GM23338 (cell line): ENCODE measurements around the gene SGCB. TPM values are rescaled to one million over a fixed set of nuclear protein-coding genes. Genes with fewer than 3 reads are reported as not detected.

Source experiments
- ATAC-seq: fragments of 200-7000 bp; cut with Tn5 transposase; 3 replicates; pipeline ENCODE4 v1.9.1; 2020
- DNase-seq: peaks from one replicate; pipeline ENCODE4 v3.0.0-alpha.2; 2015; ENCODE audit warnings: low spot score
- H2AFZ ChIP-seq: fragments of 200-600 bp; sonication (generic); 2 replicates; pipeline ENCODE4 v1.8.0; 2016; ENCODE audit warnings: antibody characterized with exemption, mild to moderate bottlenecking, moderate library complexity
- H3F3A ChIP-seq: fragments of 200-600 bp; sonication (generic); replicated peaks from 2 replicates; pipeline ENCODE4 v1.8.0; 2017; ENCODE audit warnings: antibody characterized with exemption, mixed run types, low read depth
- H3K27ac ChIP-seq: fragments of 200-600 bp; sonication (generic); 2 replicates; pipeline ENCODE4 v1.6.1; 2016; ENCODE audit warnings: low read depth
- H3K27me3 ChIP-seq: fragments of 200-600 bp; sonication (generic); 2 replicates; pipeline ENCODE4 v1.8.0; 2016; ENCODE audit warnings: mild to moderate bottlenecking, mixed run types, moderate library complexity; ENCODE audit not compliant: insufficient read depth
- H3K36me3 ChIP-seq: fragments of 200-600 bp; sonication (generic); 2 replicates; pipeline ENCODE4 v1.8.0; 2016; ENCODE audit warnings: mild to moderate bottlenecking; ENCODE audit not compliant: insufficient read depth
- H3K4me1 ChIP-seq: fragments of 200-600 bp; sonication (generic); 2 replicates; pipeline ENCODE4 v1.8.0; 2016; ENCODE audit warnings: mild to moderate bottlenecking, moderate library complexity; ENCODE audit not compliant: insufficient read depth
- H3K4me2 ChIP-seq: fragments of 200-600 bp; sonication (generic); 2 replicates; pipeline ENCODE4 v1.7.1; 2017; ENCODE audit warnings: mixed run types
- H3K4me3 ChIP-seq: fragments of 200-600 bp; sonication (generic); 2 replicates; pipeline ENCODE4 v1.6.1; 2016; ENCODE audit warnings: mixed run types
- H3K79me2 ChIP-seq: fragments of 200-600 bp; sonication (generic); replicated peaks from 2 replicates; pipeline ENCODE4 v1.8.0; 2017; ENCODE audit warnings: mild to moderate bottlenecking; ENCODE audit not compliant: insufficient read depth
- H3K9me2 ChIP-seq: fragments of 200-600 bp; sonication (generic); 2 replicates; pipeline ENCODE4 v1.8.0; 2017; ENCODE audit not compliant: insufficient read depth
- H4K20me1 ChIP-seq: fragments of 200-600 bp; sonication (generic); replicated peaks from 2 replicates; pipeline ENCODE4 v1.8.0; 2017; ENCODE audit warnings: mild to moderate bottlenecking; ENCODE audit not compliant: insufficient read depth
- H3K27ac Mint-ChIP-seq: 2 replicates; pipeline ENCODE4 v1.8.0; 2020; ENCODE audit warnings: inconsistent platforms, mild to moderate bottlenecking, moderate library complexity, mixed read lengths
- H3K27me3 Mint-ChIP-seq: 3 replicates; pipeline ENCODE4 v1.8.0; 2022; ENCODE audit warnings: low read depth, mild to moderate bottlenecking, moderate library complexity, mixed read lengths, inconsistent platforms; ENCODE audit not compliant: insufficient read depth, poor library complexity
- H3K36me3 Mint-ChIP-seq: 3 replicates; pipeline ENCODE4 v1.8.0; 2021; ENCODE audit warnings: low read depth, mild to moderate bottlenecking, inconsistent platforms, moderate library complexity, mixed read lengths
- H3K4me1 Mint-ChIP-seq: 3 replicates; pipeline ENCODE4 v1.8.0; 2020; ENCODE audit warnings: mild to moderate bottlenecking, inconsistent platforms, mixed read lengths
- H3K4me3 Mint-ChIP-seq: 3 replicates; pipeline ENCODE4 v1.8.0; 2021; ENCODE audit warnings: moderate library complexity, mild to moderate bottlenecking, inconsistent platforms, mixed read lengths
- H3K9me3 Mint-ChIP-seq: 3 replicates; pipeline ENCODE4 v1.8.0; 2020; ENCODE audit warnings: moderate library complexity, mild to moderate bottlenecking, inconsistent platforms, mixed read lengths
- CREB1 ChIP-seq: fragments of 250-450 bp; sonication (Bioruptor Pico); IDR thresholded peaks from 2 replicates; pipeline ENCODE4 v1.5.0; 2020; ENCODE audit warnings: low read depth, mild to moderate bottlenecking, moderate library complexity
- EZH2 ChIP-seq: fragments of 200-600 bp; sonication (generic); IDR thresholded peaks from one replicate; pipeline ENCODE4 v1.8.0; 2017; ENCODE audit warnings: antibody characterized with exemption, mild to moderate bottlenecking, low read depth; ENCODE audit not compliant: unreplicated experiment
- EZH2phosphoT487 ChIP-seq: fragments of 200-600 bp; sonication (generic); IDR thresholded peaks from one replicate; pipeline ENCODE4 v1.8.1; 2018; ENCODE audit warnings: antibody characterized with exemption; ENCODE audit not compliant: unreplicated experiment
- JUNB ChIP-seq: IDR thresholded peaks from one replicate; pipeline ENCODE4 v1.6.1; 2016; ENCODE audit warnings: antibody characterized with exemption; ENCODE audit not compliant: unreplicated experiment
- NANOG ChIP-seq: IDR thresholded peaks from 2 replicates; pipeline ENCODE4 v1.6.1; 2016; ENCODE audit warnings: antibody characterized with exemption, borderline replicate concordance
- POLR2AphosphoS5 ChIP-seq: IDR thresholded peaks from 2 replicates; pipeline ENCODE4 v1.6.1; 2016; ENCODE audit warnings: antibody characterized with exemption, low read depth
- STAT1 ChIP-seq: IDR thresholded peaks from one replicate; pipeline ENCODE4 v1.6.1; 2016; ENCODE audit warnings: antibody characterized with exemption; ENCODE audit not compliant: unreplicated experiment
- ZNF114 ChIP-seq: fragments of 250-450 bp; sonication (Bioruptor Pico); IDR thresholded peaks from 2 replicates; pipeline ENCODE4 v1.5.0; 2020; ENCODE audit warnings: mild to moderate bottlenecking, moderate library complexity
- ZNF331 ChIP-seq: fragments of 250-450 bp; sonication (Bioruptor Pico); IDR thresholded peaks from 2 replicates; pipeline ENCODE4 v1.5.0; 2020; ENCODE audit warnings: low read depth, mild to moderate bottlenecking, moderate library complexity
- polyA plus RNA-seq: library from polyadenylated mRNA; unstranded; fragments of >200 nt; fragmentation: Nextera tagmentation; extraction: Ambion mirVana; gene quantifications from 2 replicates; pipeline ENCODE4 v1.2.1, GENCODE V29; 2016
- total RNA-seq: library from RNA; depleted of rRNA; stranded (reverse); fragments of >200 nt; shearing (Covaris generic); gene quantifications from 2 replicates; pipeline ENCODE4 v1.2.3, GENCODE V29; 2014
- TF ChIP-seq, protein P1 (sequence below): fragments of 250-450 bp; sonication (Bioruptor Pico); IDR thresholded peaks from 2 replicates; pipeline ENCODE4 v1.5.0; 2020; ENCODE audit warnings: mild to moderate bottlenecking, moderate library complexity
- TF ChIP-seq, protein P2 (sequence below), 2 experiments: fragments of 200-600 bp in 1 of 2; sonication (generic) in 1 of 2; conservative IDR thresholded peaks; 2 replicates each; pipeline versions ENCODE4 v1.5.1 to v1.6.1; 2016 to 2017; ENCODE audit warnings: antibody characterized with exemption in 2 of 2, low read depth in 2 of 2, mild to moderate bottlenecking in 2 of 2, moderate library complexity in 1 of 2
- TF ChIP-seq, protein P3 (sequence below): IDR thresholded peaks from one replicate; pipeline ENCODE4 v1.6.1; 2018; ENCODE audit warnings: antibody characterized with exemption; ENCODE audit not compliant: unreplicated experiment

Gene SGCB
- total and polyA plus RNA-seq, 2 experiments from 2014 or later: 11.8 to 19.6 TPM

DNA sequence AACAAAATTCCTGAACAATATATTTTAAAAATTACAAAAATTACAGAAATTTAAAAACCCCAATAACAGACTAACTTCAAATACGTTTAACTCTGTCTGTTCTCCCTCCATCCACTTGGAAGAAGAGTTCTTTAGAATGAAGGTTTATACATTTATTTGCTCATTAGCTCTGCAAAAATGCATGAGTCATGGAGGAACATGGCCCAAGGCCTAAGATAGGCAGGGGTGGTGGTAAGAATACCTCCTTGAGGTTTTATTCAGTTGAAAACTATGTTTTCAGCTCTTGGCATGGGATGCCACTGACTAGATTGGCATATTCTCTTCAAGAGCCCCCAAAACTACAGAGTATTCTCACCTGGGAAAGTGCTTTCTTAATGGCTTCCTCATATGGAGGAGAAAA lies 9.1 kb downstream of the SGCB start:
- H3K27ac ChIP-seq: no peak overlapping the region
- H3K36me3 ChIP-seq: peaks cover 22% of the 10 kb centered on the region; the same call in 1 of the 2 replicates
- TF ChIP-seq POLR2AphosphoS5 (no peak), STAT1 (no peak), CREB1 (CRISPR knock-in tag) (no peak), ZNF331 (no peak), EZH2 (no peak), NANOG (no peak), EZH2phosphoT487 (no peak), ZNF114 (CRISPR knock-in tag) (no peak), JUNB (no peak)
- TF ChIP-seq, protein P1, sequence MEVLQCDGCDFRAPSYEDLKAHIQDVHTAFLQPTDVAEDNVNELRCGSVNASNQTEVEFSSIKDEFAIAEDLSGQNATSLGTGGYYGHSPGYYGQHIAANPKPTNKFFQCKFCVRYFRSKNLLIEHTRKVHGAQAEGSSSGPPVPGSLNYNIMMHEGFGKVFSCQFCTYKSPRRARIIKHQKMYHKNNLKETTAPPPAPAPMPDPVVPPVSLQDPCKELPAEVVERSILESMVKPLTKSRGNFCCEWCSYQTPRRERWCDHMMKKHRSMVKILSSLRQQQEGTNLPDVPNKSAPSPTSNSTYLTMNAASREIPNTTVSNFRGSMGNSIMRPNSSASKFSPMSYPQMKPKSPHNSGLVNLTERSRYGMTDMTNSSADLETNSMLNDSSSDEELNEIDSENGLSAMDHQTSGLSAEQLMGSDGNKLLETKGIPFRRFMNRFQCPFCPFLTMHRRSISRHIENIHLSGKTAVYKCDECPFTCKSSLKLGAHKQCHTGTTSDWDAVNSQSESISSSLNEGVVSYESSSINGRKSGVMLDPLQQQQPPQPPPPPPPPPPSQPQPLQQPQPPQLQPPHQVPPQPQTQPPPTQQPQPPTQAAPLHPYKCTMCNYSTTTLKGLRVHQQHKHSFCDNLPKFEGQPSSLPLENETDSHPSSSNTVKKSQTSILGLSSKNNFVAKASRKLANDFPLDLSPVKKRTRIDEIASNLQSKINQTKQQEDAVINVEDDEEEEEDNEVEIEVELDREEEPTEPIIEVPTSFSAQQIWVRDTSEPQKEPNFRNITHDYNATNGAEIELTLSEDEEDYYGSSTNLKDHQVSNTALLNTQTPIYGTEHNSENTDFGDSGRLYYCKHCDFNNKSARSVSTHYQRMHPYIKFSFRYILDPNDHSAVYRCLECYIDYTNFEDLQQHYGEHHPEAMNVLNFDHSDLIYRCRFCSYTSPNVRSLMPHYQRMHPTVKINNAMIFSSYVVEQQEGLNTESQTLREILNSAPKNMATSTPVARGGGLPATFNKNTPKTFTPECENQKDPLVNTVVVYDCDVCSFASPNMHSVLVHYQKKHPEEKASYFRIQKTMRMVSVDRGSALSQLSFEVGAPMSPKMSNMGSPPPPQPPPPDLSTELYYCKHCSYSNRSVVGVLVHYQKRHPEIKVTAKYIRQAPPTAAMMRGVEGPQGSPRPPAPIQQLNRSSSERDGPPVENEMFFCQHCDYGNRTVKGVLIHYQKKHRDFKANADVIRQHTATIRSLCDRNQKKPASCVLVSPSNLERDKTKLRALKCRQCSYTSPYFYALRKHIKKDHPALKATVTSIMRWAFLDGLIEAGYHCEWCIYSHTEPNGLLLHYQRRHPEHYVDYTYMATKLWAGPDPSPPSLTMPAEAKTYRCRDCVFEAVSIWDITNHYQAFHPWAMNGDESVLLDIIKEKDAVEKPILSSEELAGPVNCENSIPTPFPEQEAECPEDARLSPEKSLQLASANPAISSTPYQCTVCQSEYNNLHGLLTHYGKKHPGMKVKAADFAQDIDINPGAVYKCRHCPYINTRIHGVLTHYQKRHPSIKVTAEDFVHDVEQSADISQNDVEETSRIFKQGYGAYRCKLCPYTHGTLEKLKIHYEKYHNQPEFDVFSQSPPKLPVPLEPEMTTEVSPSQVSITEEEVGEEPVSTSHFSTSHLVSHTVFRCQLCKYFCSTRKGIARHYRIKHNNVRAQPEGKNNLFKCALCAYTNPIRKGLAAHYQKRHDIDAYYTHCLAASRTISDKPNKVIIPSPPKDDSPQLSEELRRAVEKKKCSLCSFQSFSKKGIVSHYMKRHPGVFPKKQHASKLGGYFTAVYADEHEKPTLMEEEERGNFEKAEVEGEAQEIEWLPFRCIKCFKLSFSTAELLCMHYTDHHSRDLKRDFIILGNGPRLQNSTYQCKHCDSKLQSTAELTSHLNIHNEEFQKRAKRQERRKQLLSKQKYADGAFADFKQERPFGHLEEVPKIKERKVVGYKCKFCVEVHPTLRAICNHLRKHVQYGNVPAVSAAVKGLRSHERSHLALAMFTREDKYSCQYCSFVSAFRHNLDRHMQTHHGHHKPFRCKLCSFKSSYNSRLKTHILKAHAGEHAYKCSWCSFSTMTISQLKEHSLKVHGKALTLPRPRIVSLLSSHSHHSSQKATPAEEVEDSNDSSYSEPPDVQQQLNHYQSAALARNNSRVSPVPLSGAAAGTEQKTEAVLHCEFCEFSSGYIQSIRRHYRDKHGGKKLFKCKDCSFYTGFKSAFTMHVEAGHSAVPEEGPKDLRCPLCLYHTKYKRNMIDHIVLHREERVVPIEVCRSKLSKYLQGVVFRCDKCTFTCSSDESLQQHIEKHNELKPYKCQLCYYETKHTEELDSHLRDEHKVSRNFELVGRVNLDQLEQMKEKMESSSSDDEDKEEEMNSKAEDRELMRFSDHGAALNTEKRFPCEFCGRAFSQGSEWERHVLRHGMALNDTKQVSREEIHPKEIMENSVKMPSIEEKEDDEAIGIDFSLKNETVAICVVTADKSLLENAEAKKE (CRISPR knock-in tag): no peak
- TF ChIP-seq, protein P2, sequence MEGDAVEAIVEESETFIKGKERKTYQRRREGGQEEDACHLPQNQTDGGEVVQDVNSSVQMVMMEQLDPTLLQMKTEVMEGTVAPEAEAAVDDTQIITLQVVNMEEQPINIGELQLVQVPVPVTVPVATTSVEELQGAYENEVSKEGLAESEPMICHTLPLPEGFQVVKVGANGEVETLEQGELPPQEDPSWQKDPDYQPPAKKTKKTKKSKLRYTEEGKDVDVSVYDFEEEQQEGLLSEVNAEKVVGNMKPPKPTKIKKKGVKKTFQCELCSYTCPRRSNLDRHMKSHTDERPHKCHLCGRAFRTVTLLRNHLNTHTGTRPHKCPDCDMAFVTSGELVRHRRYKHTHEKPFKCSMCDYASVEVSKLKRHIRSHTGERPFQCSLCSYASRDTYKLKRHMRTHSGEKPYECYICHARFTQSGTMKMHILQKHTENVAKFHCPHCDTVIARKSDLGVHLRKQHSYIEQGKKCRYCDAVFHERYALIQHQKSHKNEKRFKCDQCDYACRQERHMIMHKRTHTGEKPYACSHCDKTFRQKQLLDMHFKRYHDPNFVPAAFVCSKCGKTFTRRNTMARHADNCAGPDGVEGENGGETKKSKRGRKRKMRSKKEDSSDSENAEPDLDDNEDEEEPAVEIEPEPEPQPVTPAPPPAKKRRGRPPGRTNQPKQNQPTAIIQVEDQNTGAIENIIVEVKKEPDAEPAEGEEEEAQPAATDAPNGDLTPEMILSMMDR (conservative IDR thresholded peaks at IDR 0.05; ENCODE audit: low read depth in 2 of 2): no peak
- TF ChIP-seq, protein P3, sequence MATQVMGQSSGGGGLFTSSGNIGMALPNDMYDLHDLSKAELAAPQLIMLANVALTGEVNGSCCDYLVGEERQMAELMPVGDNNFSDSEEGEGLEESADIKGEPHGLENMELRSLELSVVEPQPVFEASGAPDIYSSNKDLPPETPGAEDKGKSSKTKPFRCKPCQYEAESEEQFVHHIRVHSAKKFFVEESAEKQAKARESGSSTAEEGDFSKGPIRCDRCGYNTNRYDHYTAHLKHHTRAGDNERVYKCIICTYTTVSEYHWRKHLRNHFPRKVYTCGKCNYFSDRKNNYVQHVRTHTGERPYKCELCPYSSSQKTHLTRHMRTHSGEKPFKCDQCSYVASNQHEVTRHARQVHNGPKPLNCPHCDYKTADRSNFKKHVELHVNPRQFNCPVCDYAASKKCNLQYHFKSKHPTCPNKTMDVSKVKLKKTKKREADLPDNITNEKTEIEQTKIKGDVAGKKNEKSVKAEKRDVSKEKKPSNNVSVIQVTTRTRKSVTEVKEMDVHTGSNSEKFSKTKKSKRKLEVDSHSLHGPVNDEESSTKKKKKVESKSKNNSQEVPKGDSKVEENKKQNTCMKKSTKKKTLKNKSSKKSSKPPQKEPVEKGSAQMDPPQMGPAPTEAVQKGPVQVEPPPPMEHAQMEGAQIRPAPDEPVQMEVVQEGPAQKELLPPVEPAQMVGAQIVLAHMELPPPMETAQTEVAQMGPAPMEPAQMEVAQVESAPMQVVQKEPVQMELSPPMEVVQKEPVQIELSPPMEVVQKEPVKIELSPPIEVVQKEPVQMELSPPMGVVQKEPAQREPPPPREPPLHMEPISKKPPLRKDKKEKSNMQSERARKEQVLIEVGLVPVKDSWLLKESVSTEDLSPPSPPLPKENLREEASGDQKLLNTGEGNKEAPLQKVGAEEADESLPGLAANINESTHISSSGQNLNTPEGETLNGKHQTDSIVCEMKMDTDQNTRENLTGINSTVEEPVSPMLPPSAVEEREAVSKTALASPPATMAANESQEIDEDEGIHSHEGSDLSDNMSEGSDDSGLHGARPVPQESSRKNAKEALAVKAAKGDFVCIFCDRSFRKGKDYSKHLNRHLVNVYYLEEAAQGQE: no peak
- Mint-ChIP-seq H3K4me3 (no peak overlapping the region), H3K9me3 (peaks cover 2% of the 10 kb centered on the region; the same call in 2 of the 3 replicates), H3K27ac (no peak overlapping the region), H3K4me1 (no peaks in the 10 kb centered on the region), H3K36me3 (peaks cover 57% of the 10 kb centered on the region), H3K27me3 (no peaks in the 10 kb centered on the region)
- no peak for DNase-seq
- H2AFZ ChIP-seq: no peak overlapping the region
- no peaks in the 10 kb centered on the region for H3K4me1 ChIP-seq
- ATAC-seq: no peak
- no peaks in the 10 kb centered on the region for H3F3A ChIP-seq
- H4K20me1 ChIP-seq: peaks cover 4% of the 10 kb centered on the region; the same call in 1 of the 2 replicates
- H3K9me2 ChIP-seq: no peaks in the 10 kb centered on the region
- no peaks in the 10 kb centered on the region for H3K27me3 ChIP-seq
- H3K79me2 ChIP-seq: peaks cover 11% of the 10 kb centered on the region
- H3K4me2 ChIP-seq: no peak overlapping the region
- no peak overlapping the region for H3K4me3 ChIP-seq
